GM23248 (cell line): Measurements from ENCODE around the gene MPRIP.

Experiments
- EZH2 ChIP-seq: fragments of 200-600 bp; sonication (generic); IDR thresholded peaks from 2 replicates; pipeline ENCODE4 v1.6.1; 2018; ENCODE audit warnings: antibody characterized with exemption, mild to moderate bottlenecking; ENCODE audit not compliant: insufficient read depth, poor library complexity, severe bottlenecking
- EZH2phosphoT487 ChIP-seq: fragments of 200-600 bp; sonication (generic); IDR thresholded peaks from 2 replicates; pipeline ENCODE4 v1.6.1; 2018; ENCODE audit warnings: antibody characterized with exemption, moderate library complexity, mild to moderate bottlenecking, low read depth; ENCODE audit not compliant: insufficient read depth

DNA sequence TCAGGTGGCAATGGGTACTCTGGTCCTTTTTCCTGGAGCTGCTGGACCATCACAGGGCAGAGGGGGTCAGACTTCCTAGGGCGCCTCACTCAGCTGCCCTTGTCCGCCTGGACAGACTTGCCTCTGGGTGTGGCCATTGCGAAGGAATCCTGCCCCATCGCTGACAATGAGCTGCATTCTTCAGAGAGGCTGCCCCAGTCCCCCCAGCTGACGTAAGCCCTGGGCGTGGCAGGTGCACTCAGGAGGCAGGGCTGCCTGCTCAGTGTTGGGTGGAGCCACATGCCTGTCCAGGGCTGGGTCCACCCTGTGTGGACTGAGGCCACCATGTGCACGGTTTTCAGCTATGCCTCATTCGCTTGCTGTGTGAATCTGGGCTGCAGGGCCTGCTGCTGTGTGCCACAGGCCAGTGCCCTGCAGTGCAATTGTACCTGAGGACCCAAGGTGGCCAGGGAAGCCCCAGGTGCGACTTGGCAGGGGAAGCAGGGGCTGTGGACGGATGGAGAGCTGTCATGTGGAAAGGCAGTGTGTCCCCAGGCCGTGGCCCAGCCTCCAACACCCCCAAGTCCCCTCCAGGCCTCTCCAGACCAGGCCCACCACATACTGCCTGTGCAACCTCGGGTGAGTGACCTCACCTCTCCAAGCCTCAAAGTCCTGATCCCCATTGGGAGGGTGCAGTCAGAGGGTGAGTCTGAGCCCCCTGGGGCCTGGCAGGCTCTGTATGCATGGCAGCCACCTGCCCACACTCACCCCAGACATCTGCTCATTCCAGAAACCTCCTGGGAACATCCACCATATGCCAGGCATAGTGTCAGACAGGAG, 14.0 kb upstream of the MPRIP start:
- no peak for TF ChIP-seq EZH2
- no peak for TF ChIP-seq EZH2phosphoT487
